NCI-H1092 (cell line): Measurements from ENCODE around the gene LAMTOR3.
"Not testable (repeated sequence)": the region's sequence is repeated elsewhere in the genome, so short reads cannot be mapped to it uniquely, and the experiment has no call there.

Experiments
- DNase-seq: peaks from one replicate; lab custom pipeline; 2025; lab: John Stamatoyannopoulos, UW

LAMTOR3 gene

GRCh38 chr4:99830051-99830450 is 64.2 kb downstream of the LAMTOR3 start:
- not testable (repeated sequence) for DNase-seq

DNA sequence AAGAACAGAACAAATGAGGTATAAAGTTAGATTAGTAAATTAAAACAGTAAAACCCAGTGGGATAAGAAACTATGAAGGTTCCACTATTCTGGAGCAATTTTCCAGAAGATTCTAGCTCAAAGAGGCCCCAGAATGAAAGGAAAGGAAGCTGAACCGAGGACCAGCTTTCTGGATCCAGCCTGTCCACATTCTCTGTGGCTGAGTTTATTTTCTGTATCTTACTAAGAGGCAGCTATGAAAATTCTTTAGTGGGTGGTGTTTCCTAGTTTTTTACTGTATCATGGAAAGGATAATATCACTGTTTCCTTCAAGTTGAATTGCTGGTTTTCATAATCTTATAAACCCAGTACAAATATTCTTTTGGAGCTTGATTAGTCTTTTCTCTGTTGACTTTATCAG is 65.8 kb downstream of the LAMTOR3 start:
- DNase-seq, result no peak
